Measurements from ENCODE around the gene MRPL32.

GRCh38 chr7:42913591-42913990, 18.6 kb upstream of the MRPL32 start:
- no peak for TF ChIP-seq CTCF (IDR thresholded peaks at IDR 0.05; ENCODE audit: insufficient read depth, low read depth, low read length)
- TF ChIP-seq EZH2 (IDR thresholded peaks at IDR 0.05; ENCODE audit: insufficient read depth, low read length), result no peak

Data from astrocyte (in vitro differentiated cells and primary cell).